Measurements from ENCODE around the gene ADCY7. TPM values are rescaled to one million over a fixed set of nuclear protein-coding genes. Genes with fewer than 3 reads are reported as not detected.
A peak's percentile ranks its signal among the peaks of the same experiment; 100 is the strongest.

ADCY7 gene
- polyA plus RNA-seq, 1 experiment: 13.2 TPM

GRCh38 chr16:50263940-50264929 lies 2.1 kb upstream of the ADCY7 start:
- CTCF ChIA-PET: no interaction called here
- Histone ChIP-seq H3K27me3 (ENCODE audit: control insufficient read depth, insufficient read depth, low read length) (0 out of 2 replicates have a peak, but pooled peaks cover 1% of the 10 kb centered on the region), H3K4me3 (ENCODE audit: low read depth, low read length) (no peak overlapping the region), H3K36me3 (ENCODE audit: control insufficient read depth, insufficient read depth, low read length) (no peaks in the 10 kb centered on the region)
- no peak for DNase-seq (ENCODE audit: low read depth)
- TF ChIP-seq CTCF (IDR thresholded peaks at IDR 0.05; ENCODE audit: insufficient read depth, low read depth, low read length): no peak
- POLR2A ChIA-PET: no interaction called here

- 0 out of 2 replicates have a peak, but pooled peaks have one; percentile 14 for TF ChIP-seq CTCF (IDR thresholded peaks at IDR 0.05; ENCODE audit: insufficient read depth, low read depth, low read length)
- ChIA-PET POLR2A (no interaction called here), CTCF (interaction anchor here (1.1 kb wide), 1 partner anchor 19 kb away, joined by 4 read pairs; no protein-coding TSS in a partner anchor)
- Histone ChIP-seq H3K27me3 (ENCODE audit: control insufficient read depth, insufficient read depth, low read length) (0 out of 2 replicates have a peak, but pooled peaks cover 1% of the 10 kb centered on the region), H3K36me3 (ENCODE audit: control insufficient read depth, insufficient read depth, low read length) (no peaks in the 10 kb centered on the region), H3K4me3 (ENCODE audit: low read depth, low read length) (no peak overlapping the region)
- DNase-seq (ENCODE audit: low read depth): no peak
These were observed 1.1 kb upstream of the ADCY7 start for GRCh38 chr16:50265260-50265659.

GRCh38 chr16:50265716-50266336 lies 525 bp upstream of the ADCY7 start:
- Histone ChIP-seq H3K27me3 (ENCODE audit: control insufficient read depth, insufficient read depth, low read length) (0 out of 2 replicates have a peak, but pooled peaks cover 1% of the 10 kb centered on the region), H3K4me3 (ENCODE audit: low read depth, low read length) (no peak overlapping the region), H3K36me3 (ENCODE audit: control insufficient read depth, insufficient read depth, low read length) (no peaks in the 10 kb centered on the region)
- ChIA-PET POLR2A (no interaction called here), CTCF (interaction anchor here (1.1 kb wide), 1 partner anchor 19 kb away, joined by 4 read pairs; no protein-coding TSS in a partner anchor)
- no peak for DNase-seq (ENCODE audit: low read depth)
- no peak for TF ChIP-seq CTCF (IDR thresholded peaks at IDR 0.05; ENCODE audit: insufficient read depth, low read depth, low read length)

- no peaks in the 10 kb centered on the region for H3K27me3 ChIP-seq (ENCODE audit: control insufficient read depth, insufficient read depth, low read length)
- TF ChIP-seq CTCF (IDR thresholded peaks at IDR 0.05; ENCODE audit: insufficient read depth, low read depth, low read length): no peak
- H3K36me3 ChIP-seq (ENCODE audit: control insufficient read depth, insufficient read depth, low read length): 0 out of 2 replicates have a peak, but pooled peaks cover 1% of the 10 kb centered on the region
- DNase-seq (ENCODE audit: low read depth): no peak
- peak overlapping the region; percentile 0; the same call in 1 of the 2 replicates for H3K4me3 ChIP-seq (ENCODE audit: low read depth, low read length)
- CTCF ChIA-PET: interaction anchor here (0.5 kb wide), 1 partner anchor 253 kb away, joined by 3 read pairs; no protein-coding TSS in a partner anchor
- POLR2A ChIA-PET: no interaction called here
These were observed 840 bp downstream of the ADCY7 start for GRCh38 chr16:50267151-50267631.

- POLR2A ChIA-PET: no interaction called here
- Histone ChIP-seq H3K4me3 (ENCODE audit: low read depth, low read length) (no peak overlapping the region), H3K27me3 (ENCODE audit: control insufficient read depth, insufficient read depth, low read length) (no peaks in the 10 kb centered on the region), H3K36me3 (ENCODE audit: control insufficient read depth, insufficient read depth, low read length) (0 out of 2 replicates have a peak, but pooled peaks cover 1% of the 10 kb centered on the region)
- no peak for TF ChIP-seq CTCF (IDR thresholded peaks at IDR 0.05; ENCODE audit: insufficient read depth, low read depth, low read length)
- DNase-seq (ENCODE audit: low read depth): no peak
- CTCF ChIA-PET: interaction anchor here (1.3 kb wide), 1 partner anchor 60 kb away, joined by 3 read pairs; no protein-coding TSS in a partner anchor
These were observed 1.3 kb downstream of the ADCY7 start for GRCh38 chr16:50267651-50268050.

Data from BJ (cell line).